ENCODE data around the gene DALRD3.

The DALRD3 gene

DNA sequence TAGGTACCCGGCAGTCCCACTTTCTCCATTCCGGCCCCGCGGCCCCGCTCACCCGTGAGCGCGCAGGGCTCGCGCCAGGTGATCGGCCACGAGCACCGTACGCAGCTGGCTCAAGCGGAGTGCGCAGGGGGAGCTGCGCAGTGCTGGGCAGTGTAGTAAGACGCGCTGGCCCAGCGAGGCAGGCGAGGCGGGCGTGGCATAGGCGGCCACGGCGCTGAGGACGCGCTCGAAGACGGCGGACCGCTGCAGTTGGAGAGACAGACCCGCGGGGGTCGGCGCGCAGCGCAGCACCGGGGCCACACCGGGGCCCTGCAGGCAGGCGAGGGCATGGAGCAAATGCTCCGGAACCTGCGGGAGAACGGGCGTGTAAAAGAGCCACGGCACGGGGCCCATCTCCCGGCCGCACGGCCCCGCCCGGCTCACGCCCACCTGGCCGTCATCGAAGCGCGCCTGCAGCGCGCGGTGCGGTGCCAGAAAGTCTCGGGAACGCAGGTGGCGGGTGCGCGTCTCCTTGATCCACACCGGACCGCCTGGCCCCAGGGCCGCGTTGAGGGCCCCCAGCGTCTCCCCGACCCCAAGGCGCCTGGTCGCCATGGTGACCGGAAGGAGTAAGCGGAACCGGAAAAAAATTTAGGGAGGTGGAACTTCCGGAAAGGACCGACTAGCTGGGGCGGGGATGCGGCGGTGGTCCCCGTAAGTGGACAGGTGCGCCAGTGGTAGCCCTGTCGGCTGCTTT, at the start of gene DALRD3 (continued):
- TF ChIP-seq, protein P1, sequence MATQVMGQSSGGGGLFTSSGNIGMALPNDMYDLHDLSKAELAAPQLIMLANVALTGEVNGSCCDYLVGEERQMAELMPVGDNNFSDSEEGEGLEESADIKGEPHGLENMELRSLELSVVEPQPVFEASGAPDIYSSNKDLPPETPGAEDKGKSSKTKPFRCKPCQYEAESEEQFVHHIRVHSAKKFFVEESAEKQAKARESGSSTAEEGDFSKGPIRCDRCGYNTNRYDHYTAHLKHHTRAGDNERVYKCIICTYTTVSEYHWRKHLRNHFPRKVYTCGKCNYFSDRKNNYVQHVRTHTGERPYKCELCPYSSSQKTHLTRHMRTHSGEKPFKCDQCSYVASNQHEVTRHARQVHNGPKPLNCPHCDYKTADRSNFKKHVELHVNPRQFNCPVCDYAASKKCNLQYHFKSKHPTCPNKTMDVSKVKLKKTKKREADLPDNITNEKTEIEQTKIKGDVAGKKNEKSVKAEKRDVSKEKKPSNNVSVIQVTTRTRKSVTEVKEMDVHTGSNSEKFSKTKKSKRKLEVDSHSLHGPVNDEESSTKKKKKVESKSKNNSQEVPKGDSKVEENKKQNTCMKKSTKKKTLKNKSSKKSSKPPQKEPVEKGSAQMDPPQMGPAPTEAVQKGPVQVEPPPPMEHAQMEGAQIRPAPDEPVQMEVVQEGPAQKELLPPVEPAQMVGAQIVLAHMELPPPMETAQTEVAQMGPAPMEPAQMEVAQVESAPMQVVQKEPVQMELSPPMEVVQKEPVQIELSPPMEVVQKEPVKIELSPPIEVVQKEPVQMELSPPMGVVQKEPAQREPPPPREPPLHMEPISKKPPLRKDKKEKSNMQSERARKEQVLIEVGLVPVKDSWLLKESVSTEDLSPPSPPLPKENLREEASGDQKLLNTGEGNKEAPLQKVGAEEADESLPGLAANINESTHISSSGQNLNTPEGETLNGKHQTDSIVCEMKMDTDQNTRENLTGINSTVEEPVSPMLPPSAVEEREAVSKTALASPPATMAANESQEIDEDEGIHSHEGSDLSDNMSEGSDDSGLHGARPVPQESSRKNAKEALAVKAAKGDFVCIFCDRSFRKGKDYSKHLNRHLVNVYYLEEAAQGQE (tag by site-specific recombination; IDR thresholded peaks at IDR 0.05) = no peak
- no peak for TF ChIP-seq ZNF558 (tag by site-specific recombination; IDR thresholded peaks at IDR 0.05)
- TF ChIP-seq ZNF211 (tag by site-specific recombination; IDR thresholded peaks at IDR 0.05; ENCODE audit: low read depth) = no peak
- TF ChIP-seq ZNF121 (tag by site-specific recombination; IDR thresholded peaks at IDR 0.05) = peak; percentile 96
- TF ChIP-seq MYNN (tag by site-specific recombination; IDR thresholded peaks at IDR 0.05; ENCODE audit: borderline replicate concordance) = no peak
- no peak for TF ChIP-seq ZNF404 (tag by site-specific recombination; IDR thresholded peaks at IDR 0.05)
- TF ChIP-seq, protein P2, sequence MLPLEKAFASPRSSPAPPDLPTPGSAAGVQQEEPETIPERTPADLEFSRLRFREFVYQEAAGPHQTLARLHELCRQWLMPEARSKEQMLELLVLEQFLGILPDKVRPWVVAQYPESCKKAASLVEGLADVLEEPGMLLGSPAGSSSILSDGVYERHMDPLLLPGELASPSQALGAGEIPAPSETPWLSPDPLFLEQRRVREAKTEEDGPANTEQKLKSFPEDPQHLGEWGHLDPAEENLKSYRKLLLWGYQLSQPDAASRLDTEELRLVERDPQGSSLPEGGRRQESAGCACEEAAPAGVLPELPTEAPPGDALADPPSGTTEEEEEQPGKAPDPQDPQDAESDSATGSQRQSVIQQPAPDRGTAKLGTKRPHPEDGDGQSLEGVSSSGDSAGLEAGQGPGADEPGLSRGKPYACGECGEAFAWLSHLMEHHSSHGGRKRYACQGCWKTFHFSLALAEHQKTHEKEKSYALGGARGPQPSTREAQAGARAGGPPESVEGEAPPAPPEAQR (tag by site-specific recombination; IDR thresholded peaks at IDR 0.05) = no peak
- TF ChIP-seq, protein P3, sequence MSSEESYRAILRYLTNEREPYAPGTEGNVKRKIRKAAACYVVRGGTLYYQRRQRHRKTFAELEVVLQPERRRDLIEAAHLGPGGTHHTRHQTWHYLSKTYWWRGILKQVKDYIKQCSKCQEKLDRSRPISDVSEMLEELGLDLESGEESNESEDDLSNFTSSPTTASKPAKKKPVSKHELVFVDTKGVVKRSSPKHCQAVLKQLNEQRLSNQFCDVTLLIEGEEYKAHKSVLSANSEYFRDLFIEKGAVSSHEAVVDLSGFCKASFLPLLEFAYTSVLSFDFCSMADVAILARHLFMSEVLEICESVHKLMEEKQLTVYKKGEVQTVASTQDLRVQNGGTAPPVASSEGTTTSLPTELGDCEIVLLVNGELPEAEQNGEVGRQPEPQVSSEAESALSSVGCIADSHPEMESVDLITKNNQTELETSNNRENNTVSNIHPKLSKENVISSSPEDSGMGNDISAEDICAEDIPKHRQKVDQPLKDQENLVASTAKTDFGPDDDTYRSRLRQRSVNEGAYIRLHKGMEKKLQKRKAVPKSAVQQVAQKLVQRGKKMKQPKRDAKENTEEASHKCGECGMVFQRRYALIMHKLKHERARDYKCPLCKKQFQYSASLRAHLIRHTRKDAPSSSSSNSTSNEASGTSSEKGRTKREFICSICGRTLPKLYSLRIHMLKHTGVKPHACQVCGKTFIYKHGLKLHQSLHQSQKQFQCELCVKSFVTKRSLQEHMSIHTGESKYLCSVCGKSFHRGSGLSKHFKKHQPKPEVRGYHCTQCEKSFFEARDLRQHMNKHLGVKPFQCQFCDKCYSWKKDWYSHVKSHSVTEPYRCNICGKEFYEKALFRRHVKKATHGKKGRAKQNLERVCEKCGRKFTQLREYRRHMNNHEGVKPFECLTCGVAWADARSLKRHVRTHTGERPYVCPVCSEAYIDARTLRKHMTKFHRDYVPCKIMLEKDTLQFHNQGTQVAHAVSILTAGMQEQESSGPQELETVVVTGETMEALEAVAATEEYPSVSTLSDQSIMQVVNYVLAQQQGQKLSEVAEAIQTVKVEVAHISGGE (tag by site-specific recombination; conservative IDR thresholded peaks at IDR 0.05; ENCODE audit: low read depth) = peak; percentile 86
- peak; percentile 98 for TF ChIP-seq KLF9 (tag by site-specific recombination; IDR thresholded peaks at IDR 0.05; ENCODE audit: low read depth)
- TF ChIP-seq KLF10 (tag by site-specific recombination; IDR thresholded peaks at IDR 0.05) = peak; percentile 95
- TF ChIP-seq SP7 (tag by site-specific recombination; IDR thresholded peaks at IDR 0.05) = 0 out of 2 replicates have a peak, but pooled peaks have one; percentile 22
- peak; percentile 39; the same call in 1 of the 2 replicates for TF ChIP-seq ZNF341 (tag by site-specific recombination; IDR thresholded peaks at IDR 0.05; ENCODE audit: low read depth)
- TF ChIP-seq ZFHX2 (tag by site-specific recombination; conservative IDR thresholded peaks at IDR 0.05) = peak; percentile 52
- TF ChIP-seq, protein P4, sequence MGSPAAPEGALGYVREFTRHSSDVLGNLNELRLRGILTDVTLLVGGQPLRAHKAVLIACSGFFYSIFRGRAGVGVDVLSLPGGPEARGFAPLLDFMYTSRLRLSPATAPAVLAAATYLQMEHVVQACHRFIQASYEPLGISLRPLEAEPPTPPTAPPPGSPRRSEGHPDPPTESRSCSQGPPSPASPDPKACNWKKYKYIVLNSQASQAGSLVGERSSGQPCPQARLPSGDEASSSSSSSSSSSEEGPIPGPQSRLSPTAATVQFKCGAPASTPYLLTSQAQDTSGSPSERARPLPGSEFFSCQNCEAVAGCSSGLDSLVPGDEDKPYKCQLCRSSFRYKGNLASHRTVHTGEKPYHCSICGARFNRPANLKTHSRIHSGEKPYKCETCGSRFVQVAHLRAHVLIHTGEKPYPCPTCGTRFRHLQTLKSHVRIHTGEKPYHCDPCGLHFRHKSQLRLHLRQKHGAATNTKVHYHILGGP (tag by site-specific recombination; IDR thresholded peaks at IDR 0.05) = no peak
- TF ChIP-seq KLF16 (tag by site-specific recombination; IDR thresholded peaks at IDR 0.05) = peak; percentile 90
- no peak for TF ChIP-seq ZNF549 (tag by site-specific recombination; IDR thresholded peaks at IDR 0.05)
- TF ChIP-seq, protein P5, sequence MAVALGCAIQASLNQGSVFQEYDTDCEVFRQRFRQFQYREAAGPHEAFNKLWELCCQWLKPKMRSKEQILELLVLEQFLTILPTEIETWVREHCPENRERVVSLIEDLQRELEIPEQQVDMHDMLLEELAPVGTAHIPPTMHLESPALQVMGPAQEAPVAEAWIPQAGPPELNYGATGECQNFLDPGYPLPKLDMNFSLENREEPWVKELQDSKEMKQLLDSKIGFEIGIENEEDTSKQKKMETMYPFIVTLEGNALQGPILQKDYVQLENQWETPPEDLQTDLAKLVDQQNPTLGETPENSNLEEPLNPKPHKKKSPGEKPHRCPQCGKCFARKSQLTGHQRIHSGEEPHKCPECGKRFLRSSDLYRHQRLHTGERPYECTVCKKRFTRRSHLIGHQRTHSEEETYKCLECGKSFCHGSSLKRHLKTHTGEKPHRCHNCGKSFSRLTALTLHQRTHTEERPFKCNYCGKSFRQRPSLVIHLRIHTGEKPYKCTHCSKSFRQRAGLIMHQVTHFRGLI (tag by site-specific recombination; IDR thresholded peaks at IDR 0.05) = no peak
- peak; percentile 79 for TF ChIP-seq SP3 (tag by site-specific recombination; IDR thresholded peaks at IDR 0.05)
- no peak for TF ChIP-seq ZNF747 (tag by site-specific recombination; IDR thresholded peaks at IDR 0.05)
- no peak for TF ChIP-seq ZNF239 (tag by site-specific recombination; IDR thresholded peaks at IDR 0.05)
- 0 out of 2 replicates have a peak, but pooled peaks have one; percentile 15 for TF ChIP-seq ZNF146 (tag by site-specific recombination; IDR thresholded peaks at IDR 0.05)
- no peak for TF ChIP-seq ZNF292 (tag by site-specific recombination; IDR thresholded peaks at IDR 0.05; ENCODE audit: borderline replicate concordance, low read depth)
- TF ChIP-seq, protein P6, sequence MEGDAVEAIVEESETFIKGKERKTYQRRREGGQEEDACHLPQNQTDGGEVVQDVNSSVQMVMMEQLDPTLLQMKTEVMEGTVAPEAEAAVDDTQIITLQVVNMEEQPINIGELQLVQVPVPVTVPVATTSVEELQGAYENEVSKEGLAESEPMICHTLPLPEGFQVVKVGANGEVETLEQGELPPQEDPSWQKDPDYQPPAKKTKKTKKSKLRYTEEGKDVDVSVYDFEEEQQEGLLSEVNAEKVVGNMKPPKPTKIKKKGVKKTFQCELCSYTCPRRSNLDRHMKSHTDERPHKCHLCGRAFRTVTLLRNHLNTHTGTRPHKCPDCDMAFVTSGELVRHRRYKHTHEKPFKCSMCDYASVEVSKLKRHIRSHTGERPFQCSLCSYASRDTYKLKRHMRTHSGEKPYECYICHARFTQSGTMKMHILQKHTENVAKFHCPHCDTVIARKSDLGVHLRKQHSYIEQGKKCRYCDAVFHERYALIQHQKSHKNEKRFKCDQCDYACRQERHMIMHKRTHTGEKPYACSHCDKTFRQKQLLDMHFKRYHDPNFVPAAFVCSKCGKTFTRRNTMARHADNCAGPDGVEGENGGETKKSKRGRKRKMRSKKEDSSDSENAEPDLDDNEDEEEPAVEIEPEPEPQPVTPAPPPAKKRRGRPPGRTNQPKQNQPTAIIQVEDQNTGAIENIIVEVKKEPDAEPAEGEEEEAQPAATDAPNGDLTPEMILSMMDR (tag by site-specific recombination; IDR thresholded peaks at IDR 0.05) = 0 out of 2 replicates have a peak, but pooled peaks have one; percentile 20
- TF ChIP-seq ZNF174 (tag by site-specific recombination; IDR thresholded peaks at IDR 0.05) = no peak
- peak; percentile 81 for TF ChIP-seq SP2 (tag by site-specific recombination; IDR thresholded peaks at IDR 0.05)
- TF ChIP-seq ZFP41 (tag by site-specific recombination; IDR thresholded peaks at IDR 0.05; ENCODE audit: borderline replicate concordance) = no peak
- TF ChIP-seq HOXD13 (CRISPR knock-in tag; IDR thresholded peaks at IDR 0.05; ENCODE audit: borderline replicate concordance) = no peak

Data from HEK293 (cell line).